ENCODE data around the gene CFAP90. TPM values are rescaled to one million over a fixed set of nuclear protein-coding genes. Genes with fewer than 3 reads are reported as not detected.

The CFAP90 gene
- total RNA-seq, 1 donor from 2014 or later, result not detected

- no peak for TF ChIP-seq CTCF (conservative IDR thresholded peaks at IDR 0.05; ENCODE audit: low read depth, low read length)
- DNase-seq (ENCODE audit: low read depth), result no peak
- no peak overlapping the region for H3K4me3 ChIP-seq (ENCODE audit: low read depth, low read length)
Measured at GRCh38 chr5:7884491-7885267, 33.7 kb upstream of the CFAP90 start.

- DNase-seq (ENCODE audit: low read depth), result no peak
- no peak overlapping the region for H3K4me3 ChIP-seq (ENCODE audit: low read depth, low read length)
- TF ChIP-seq CTCF (conservative IDR thresholded peaks at IDR 0.05; ENCODE audit: low read depth, low read length), result no peak
Measured at GRCh38 chr5:7882926-7883325, 32.0 kb upstream of the CFAP90 start.

GRCh38 chr5:7881816-7882215, 30.9 kb upstream of the CFAP90 start:
- DNase-seq (ENCODE audit: low read depth), result no peak
- TF ChIP-seq CTCF (conservative IDR thresholded peaks at IDR 0.05; ENCODE audit: low read depth, low read length), result no peak
- no peak overlapping the region for H3K4me3 ChIP-seq (ENCODE audit: low read depth, low read length)

GRCh38 chr5:7881091-7881490, 30.2 kb upstream of the CFAP90 start:
- no peak overlapping the region for H3K4me3 ChIP-seq (ENCODE audit: low read depth, low read length)
- DNase-seq (ENCODE audit: low read depth), result no peak
- no peak for TF ChIP-seq CTCF (conservative IDR thresholded peaks at IDR 0.05; ENCODE audit: low read depth, low read length)

GRCh38 chr5:7878381-7878873, 27.5 kb upstream of the CFAP90 start:
- DNase-seq (ENCODE audit: low read depth), result no peak
- no peak for TF ChIP-seq CTCF (conservative IDR thresholded peaks at IDR 0.05; ENCODE audit: low read depth, low read length)
- peak overlapping the region; percentile 3 for H3K4me3 ChIP-seq (ENCODE audit: low read depth, low read length)

GRCh38 chr5:7877851-7878250, 26.9 kb upstream of the CFAP90 start:
- no peak for DNase-seq (ENCODE audit: low read depth)
- no peak overlapping the region for H3K4me3 ChIP-seq (ENCODE audit: low read depth, low read length)
- TF ChIP-seq CTCF (conservative IDR thresholded peaks at IDR 0.05; ENCODE audit: low read depth, low read length), result no peak

- H3K4me3 ChIP-seq (ENCODE audit: low read depth, low read length), result no peak overlapping the region
- DNase-seq (ENCODE audit: low read depth), result no peak
- no peak for TF ChIP-seq CTCF (conservative IDR thresholded peaks at IDR 0.05; ENCODE audit: low read depth, low read length)
Measured at GRCh38 chr5:7876867-7877266, 25.9 kb upstream of the CFAP90 start.

All from epithelial cell of proximal tubule (primary cell).